Astrocyte (in vitro differentiated cells and primary cell): ENCODE measurements around the gene CUTA. TPM values are rescaled to one million over a fixed set of nuclear protein-coding genes. Genes with fewer than 3 reads are reported as not detected.
"Not testable (repeated sequence)": the region's sequence is repeated elsewhere in the genome, so short reads cannot be mapped to it uniquely, and the experiment has no call there.

Source experiments
- DNase-seq: peaks from one replicate; pipeline ENCODE4 v3.0.0-alpha.2; 2010; ENCODE audit warnings: low read depth
- FAIRE-seq: peaks from 2 replicates; lab custom pipeline; 2011; peaks lifted over from hg19 to GRCh38; lab: Jason Lieb, UNC
- H2AFZ ChIP-seq: 2 replicates; pipeline ENCODE4 v1.6.0; 2012; ENCODE audit warnings: low read depth, low read length, inconsistent platforms
- H3K27ac ChIP-seq: 2 replicates; pipeline ENCODE4 v1.5.1; 2011; ENCODE audit warnings: low read depth, low read length, inconsistent platforms
- H3K27me3 ChIP-seq: 2 replicates; pipeline ENCODE4 v1.6.0; 2011; ENCODE audit warnings: low read length, inconsistent platforms; ENCODE audit not compliant: insufficient read depth
- H3K36me3 ChIP-seq: 2 replicates; pipeline ENCODE4 v1.5.1; 2011; ENCODE audit warnings: low read length, inconsistent platforms; ENCODE audit not compliant: insufficient read depth
- H3K4me1 ChIP-seq: 2 replicates; pipeline ENCODE4 v1.5.1; 2011; ENCODE audit warnings: low read length, inconsistent platforms; ENCODE audit not compliant: insufficient read depth
- H3K4me2 ChIP-seq: 2 replicates; pipeline ENCODE4 v1.6.0; 2012; ENCODE audit warnings: low read length, inconsistent platforms
- H3K4me3 ChIP-seq: 2 replicates; pipeline ENCODE4 v1.5.1; 2011; ENCODE audit warnings: low read depth, mild to moderate bottlenecking, low read length, inconsistent platforms; ENCODE audit not compliant: insufficient read depth
- H3K79me2 ChIP-seq: 2 replicates; pipeline ENCODE4 v1.6.0; 2012; ENCODE audit warnings: mild to moderate bottlenecking, low read length, inconsistent platforms; ENCODE audit not compliant: insufficient read depth
- H3K9ac ChIP-seq: 2 replicates; pipeline ENCODE4 v1.6.0; 2012; ENCODE audit warnings: mild to moderate bottlenecking, low read length, inconsistent platforms
- H3K9me3 ChIP-seq: 2 replicates; pipeline ENCODE4 v1.5.1; 2012; ENCODE audit warnings: low read depth, mild to moderate bottlenecking, low read length, inconsistent platforms; ENCODE audit not compliant: insufficient read depth
- H4K20me1 ChIP-seq: 2 replicates; pipeline ENCODE4 v1.6.0; 2012; ENCODE audit warnings: low read length, inconsistent platforms; ENCODE audit not compliant: insufficient read depth
- H3K27ac Mint-ChIP-seq: one replicate; pipeline ENCODE4 v1.8.0; 2021; ENCODE audit warnings: mild to moderate bottlenecking, mixed read lengths; ENCODE audit not compliant: unreplicated experiment
- H3K27me3 Mint-ChIP-seq: one replicate; pipeline ENCODE4 v1.8.0; 2021; ENCODE audit warnings: low read depth, mixed read lengths; ENCODE audit not compliant: unreplicated experiment
- H3K36me3 Mint-ChIP-seq: one replicate; pipeline ENCODE4 v1.8.0; 2021; ENCODE audit warnings: low read depth, mixed read lengths; ENCODE audit not compliant: unreplicated experiment
- H3K4me1 Mint-ChIP-seq: one replicate; pipeline ENCODE4 v1.8.0; 2021; ENCODE audit warnings: low read depth, mixed read lengths; ENCODE audit not compliant: unreplicated experiment
- H3K4me3 Mint-ChIP-seq: one replicate; pipeline ENCODE4 v1.8.0; 2021; ENCODE audit warnings: mild to moderate bottlenecking, moderate library complexity, mixed read lengths; ENCODE audit not compliant: unreplicated experiment
- H3K9me3 Mint-ChIP-seq: one replicate; pipeline ENCODE4 v1.8.0; 2021; ENCODE audit warnings: mild to moderate bottlenecking, mixed read lengths; ENCODE audit not compliant: unreplicated experiment
- CTCF ChIP-seq: IDR thresholded peaks from 2 replicates; pipeline ENCODE4 v1.5.1; 2011; ENCODE audit warnings: low read depth, mild to moderate bottlenecking, inconsistent platforms, low read length, moderate library complexity; ENCODE audit not compliant: insufficient read depth
- EZH2 ChIP-seq: IDR thresholded peaks from 2 replicates; pipeline ENCODE4 v1.6.1; 2012; ENCODE audit warnings: mild to moderate bottlenecking, low read length, inconsistent platforms; ENCODE audit not compliant: insufficient read depth
- total RNA-seq: library from RNA; stranded (reverse); gene quantifications from 2 replicates; pipeline ENCODE4 v1.2.1, GENCODE V29; 2021

CUTA gene
- total RNA-seq, 1 donor from 2014 or later, result 256 TPM

- H3K9me3 Mint-ChIP-seq, result no peaks in the 10 kb centered on the region
- H3K4me3 Mint-ChIP-seq, result peak overlapping the region; percentile 20
- H4K20me1 ChIP-seq, result peaks cover 7% of the 10 kb centered on the region
- no peak overlapping the region for H3K9ac ChIP-seq
- no peak for TF ChIP-seq CTCF
- TF ChIP-seq EZH2, result no peak
- H3K27me3 ChIP-seq, result no peaks in the 10 kb centered on the region
- no peaks in the 10 kb centered on the region for H3K4me1 ChIP-seq
- H3K4me1 Mint-ChIP-seq, result no peaks in the 10 kb centered on the region
- no peak overlapping the region for H3K27ac Mint-ChIP-seq
- no peaks in the 10 kb centered on the region for H3K9me3 ChIP-seq
- no peak overlapping the region for H3K4me2 ChIP-seq
- peaks cover 17% of the 10 kb centered on the region for H3K36me3 ChIP-seq
- H3K27ac ChIP-seq, result no peak overlapping the region
- DNase-seq, result no peak
- H3K79me2 ChIP-seq, result peaks cover 9% of the 10 kb centered on the region
- H3K36me3 Mint-ChIP-seq, result peaks cover 7% of the 10 kb centered on the region
- FAIRE-seq, result no peak
- H3K4me3 ChIP-seq, result no peak overlapping the region
- H2AFZ ChIP-seq, result no peak overlapping the region
- no peaks in the 10 kb centered on the region for H3K27me3 Mint-ChIP-seq
Measured at GRCh38 chr6:33405386-33405940, 12.4 kb downstream of the CUTA start.

GRCh38 chr6:33404884-33405283 lies 13.0 kb downstream of the CUTA start:
- Histone ChIP-seq H3K4me3 (no peak overlapping the region), H3K27ac (no peak overlapping the region), H3K9me3 (no peaks in the 10 kb centered on the region), H3K9ac (no peak overlapping the region), H3K36me3 (peaks cover 17% of the 10 kb centered on the region), H4K20me1 (peaks cover 7% of the 10 kb centered on the region), H3K4me2 (no peak overlapping the region), H3K79me2 (peaks cover 15% of the 10 kb centered on the region), H3K4me1 (no peaks in the 10 kb centered on the region), H3K27me3 (no peaks in the 10 kb centered on the region), H2AFZ (no peak overlapping the region)
- Mint-ChIP-seq H3K4me3 (no peak overlapping the region), H3K4me1 (no peaks in the 10 kb centered on the region), H3K9me3 (no peaks in the 10 kb centered on the region), H3K27me3 (no peaks in the 10 kb centered on the region), H3K36me3 (peaks cover 7% of the 10 kb centered on the region), H3K27ac (no peak overlapping the region)
- TF ChIP-seq EZH2 (no peak), CTCF (no peak)
- FAIRE-seq (no peak), DNase-seq (no peak)

- H4K20me1 ChIP-seq, result peaks cover 13% of the 10 kb centered on the region
- H3K9ac ChIP-seq, H2AFZ ChIP-seq, H3K27ac Mint-ChIP-seq, H3K27me3 Mint-ChIP-seq, H3K4me1 Mint-ChIP-seq, H3K4me1 ChIP-seq, H3K4me3 Mint-ChIP-seq, H3K27ac ChIP-seq, H3K4me2 ChIP-seq, DNase-seq, H3K9me3 ChIP-seq, H3K4me3 ChIP-seq, H3K9me3 Mint-ChIP-seq, H3K36me3 Mint-ChIP-seq, FAIRE-seq, H3K27me3 ChIP-seq: not testable (repeated sequence)
- peaks cover 26% of the 10 kb centered on the region for H3K36me3 ChIP-seq
- H3K79me2 ChIP-seq, result peaks cover 56% of the 10 kb centered on the region
Measured at GRCh38 chr6:33399881-33400280, 18.0 kb downstream of the CUTA start.

GRCh38 chr6:33398601-33399000 lies 19.3 kb downstream of the CUTA start:
- not testable (repeated sequence) for H3K9me3 ChIP-seq, H3K4me1 Mint-ChIP-seq, H3K4me3 Mint-ChIP-seq, H3K9ac ChIP-seq, H3K36me3 Mint-ChIP-seq, H3K27ac Mint-ChIP-seq, DNase-seq, H3K9me3 Mint-ChIP-seq, H2AFZ ChIP-seq, FAIRE-seq, H3K4me2 ChIP-seq, H3K27me3 Mint-ChIP-seq, H3K27me3 ChIP-seq, H3K4me3 ChIP-seq, H3K4me1 ChIP-seq, H3K27ac ChIP-seq
- Histone ChIP-seq H3K36me3 (peaks cover 17% of the 10 kb centered on the region), H3K79me2 (peaks cover 64% of the 10 kb centered on the region), H4K20me1 (peaks cover 11% of the 10 kb centered on the region)
